ENCODE measurements around the gene PI4K2A.

- TF ChIP-seq EZH2 (IDR thresholded peaks at IDR 0.05; ENCODE audit: insufficient read depth, poor library complexity, severe bottlenecking) (no peak), EZH2phosphoT487 (IDR thresholded peaks at IDR 0.05; ENCODE audit: insufficient read depth, low read depth) (no peak)
These were observed 34.8 kb downstream of the PI4K2A start for GRCh38 chr10:97675222-97675621.
